OCI-LY7 (cell line): ENCODE data around the gene VAPB. TPM values are rescaled to one million over a fixed set of nuclear protein-coding genes. Genes with fewer than 3 reads are reported as not detected.

Experiments used
- BruUV-seq: library from RNA; stranded (reverse); fragments of 400-500 nt; replicated peaks from 2 replicates; lab custom pipeline; 2021; lab: Mats Ljungman, UMichigan
- CTCF ChIA-PET: fragments of 300-600 bp; sonication (Branson Sonifier 250); formaldehyde crosslinking; loops from one replicate; lab custom pipeline; 2022; ENCODE audit warnings: antibody characterized with exemption; ENCODE audit not compliant: unreplicated experiment; lab: Charles Lee
- POLR2A ChIA-PET: fragments of 300-600 bp; sonication (Branson Sonifier 250); formaldehyde crosslinking; loops from one replicate; lab custom pipeline; 2022; ENCODE audit warnings: antibody characterized with exemption; lab: Charles Lee
- DNase-seq: peaks from one replicate; pipeline ENCODE4 v3.0.0-alpha.2; 2015; ENCODE audit warnings: low spot score
- H2AFZ ChIP-seq: fragments of 200-600 bp; sonication (generic), shearing (Covaris generic); 2 replicates; pipeline ENCODE4 v1.6.1; 2014; ENCODE audit warnings: mild to moderate bottlenecking, antibody characterized with exemption, low read length, moderate library complexity
- H3K27ac ChIP-seq: fragments of 200-600 bp; sonication (generic); 2 replicates; pipeline ENCODE4 v1.5.1; 2014; ENCODE audit warnings: mixed run types, low read depth, mild to moderate bottlenecking, moderate library complexity, low read length, inconsistent platforms; ENCODE audit not compliant: poor library complexity, severe bottlenecking
- H3K36me3 ChIP-seq: fragments of 200-600 bp; sonication (generic); 2 replicates; pipeline ENCODE4 v1.6.1; 2014; ENCODE audit warnings: mild to moderate bottlenecking, antibody characterized with exemption, low read length, moderate library complexity, mixed read lengths; ENCODE audit not compliant: insufficient read depth
- H3K4me1 ChIP-seq: fragments of 200-600 bp; sonication (generic); 2 replicates; pipeline ENCODE4 v1.5.1; 2014; ENCODE audit warnings: mild to moderate bottlenecking, low read length; ENCODE audit not compliant: insufficient read depth, poor library complexity, severe bottlenecking
- H3K4me2 ChIP-seq: fragments of 200-600 bp; sonication (generic); 2 replicates; pipeline ENCODE4 v1.6.1; 2014; ENCODE audit warnings: mild to moderate bottlenecking, low read length
- H3K4me3 ChIP-seq: fragments of 200-600 bp; sonication (generic); 2 replicates; pipeline ENCODE4 v1.5.1; 2014; ENCODE audit warnings: mild to moderate bottlenecking, low read depth, low read length; ENCODE audit not compliant: poor library complexity, severe bottlenecking
- H3K79me2 ChIP-seq: fragments of 200-600 bp; sonication (generic); 2 replicates; pipeline ENCODE4 v1.6.1; 2016; ENCODE audit warnings: low read depth, mild to moderate bottlenecking, low read length, moderate library complexity, mixed read lengths; ENCODE audit not compliant: insufficient read depth
- H3K9me2 ChIP-seq: fragments of 200-600 bp; sonication (generic); 2 replicates; pipeline ENCODE4 v1.6.1; 2016; ENCODE audit warnings: mild to moderate bottlenecking, low read length, mixed read lengths; ENCODE audit not compliant: insufficient read depth
- H3K9me3 ChIP-seq: fragments of 200-600 bp; sonication (generic); 2 replicates; pipeline ENCODE4 v1.6.1; 2014; ENCODE audit warnings: mild to moderate bottlenecking, mixed run types, low read length, mixed read lengths
- H4K20me1 ChIP-seq: fragments of 200-600 bp; sonication (generic); 2 replicates; pipeline ENCODE4 v1.6.1; 2014; ENCODE audit warnings: mild to moderate bottlenecking, antibody characterized with exemption, low read length, moderate library complexity, mixed read lengths; ENCODE audit not compliant: insufficient read depth
- EZH2phosphoT487 ChIP-seq: fragments of 200-600 bp; sonication (generic); IDR thresholded peaks from 2 replicates; pipeline ENCODE4 v1.6.1; 2018; ENCODE audit warnings: low read depth, borderline replicate concordance, mild to moderate bottlenecking, mixed run types, antibody characterized with exemption, low read length, moderate library complexity, mixed read lengths
- intact Hi-C: fragments of 100-400 bp; cut with micrococcal nuclease; formaldehyde crosslinking; loops from one replicate; pipeline ENCODE4 v1.10.0; 2022; ENCODE audit not compliant: unreplicated experiment
- total RNA-seq, 2 experiments: library from RNA; depleted of rRNA in 1 of 2; stranded (reverse); fragments of >200 nt in 1 of 2; shearing (Covaris generic) in 1 of 2; gene quantifications; 2 replicates each; pipeline ENCODE4 v1.2.3, GENCODE V29; 2014 to 2022
- TF ChIP-seq, protein P1 (sequence below): fragments of 200-600 bp; sonication (generic); conservative IDR thresholded peaks from 2 replicates; pipeline ENCODE4 v1.5.1; 2014; ENCODE audit warnings: mild to moderate bottlenecking, antibody characterized with exemption, low read length, moderate library complexity, mixed read lengths

The VAPB gene
- total RNA-seq, 2 experiments from 2014 or later: 13.3 to 43.2 TPM

DNA sequence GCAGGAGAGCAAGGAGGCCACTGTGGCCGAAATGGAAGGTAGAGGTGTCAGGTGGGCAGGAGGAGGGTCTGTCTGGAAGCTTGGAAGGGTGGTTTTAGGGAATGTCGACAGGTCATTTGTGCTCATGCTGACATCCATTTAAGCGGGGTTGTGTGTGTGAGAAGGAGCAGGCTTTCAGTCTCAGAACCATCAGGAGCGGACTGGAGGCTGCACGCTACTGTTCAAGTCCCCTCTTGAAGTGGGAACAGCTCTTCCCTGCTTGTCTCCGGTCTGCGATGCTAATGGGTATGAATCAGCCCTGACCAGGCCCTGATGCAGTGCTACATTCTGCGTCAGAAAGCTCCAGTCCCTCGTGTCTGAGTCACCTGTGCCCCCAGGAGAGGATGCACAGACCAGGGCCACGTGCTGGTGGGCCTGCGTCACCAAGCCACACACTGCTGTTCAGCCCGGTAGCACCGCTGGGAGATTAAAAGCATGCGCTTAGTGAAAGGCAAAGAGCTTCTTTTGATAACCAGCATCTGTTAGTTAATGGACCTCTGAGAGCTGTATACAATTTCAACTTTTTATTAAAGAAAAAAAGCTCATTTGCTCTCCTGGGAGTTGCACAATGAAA, 68.2 kb downstream of the VAPB start:
- ChIA-PET POLR2A (no interaction called here), CTCF (no interaction called here)
- no peak for TF ChIP-seq EZH2phosphoT487
- TF ChIP-seq, protein P1, sequence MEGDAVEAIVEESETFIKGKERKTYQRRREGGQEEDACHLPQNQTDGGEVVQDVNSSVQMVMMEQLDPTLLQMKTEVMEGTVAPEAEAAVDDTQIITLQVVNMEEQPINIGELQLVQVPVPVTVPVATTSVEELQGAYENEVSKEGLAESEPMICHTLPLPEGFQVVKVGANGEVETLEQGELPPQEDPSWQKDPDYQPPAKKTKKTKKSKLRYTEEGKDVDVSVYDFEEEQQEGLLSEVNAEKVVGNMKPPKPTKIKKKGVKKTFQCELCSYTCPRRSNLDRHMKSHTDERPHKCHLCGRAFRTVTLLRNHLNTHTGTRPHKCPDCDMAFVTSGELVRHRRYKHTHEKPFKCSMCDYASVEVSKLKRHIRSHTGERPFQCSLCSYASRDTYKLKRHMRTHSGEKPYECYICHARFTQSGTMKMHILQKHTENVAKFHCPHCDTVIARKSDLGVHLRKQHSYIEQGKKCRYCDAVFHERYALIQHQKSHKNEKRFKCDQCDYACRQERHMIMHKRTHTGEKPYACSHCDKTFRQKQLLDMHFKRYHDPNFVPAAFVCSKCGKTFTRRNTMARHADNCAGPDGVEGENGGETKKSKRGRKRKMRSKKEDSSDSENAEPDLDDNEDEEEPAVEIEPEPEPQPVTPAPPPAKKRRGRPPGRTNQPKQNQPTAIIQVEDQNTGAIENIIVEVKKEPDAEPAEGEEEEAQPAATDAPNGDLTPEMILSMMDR: no peak
- H3K36me3 ChIP-seq: no peaks in the 10 kb centered on the region
- peaks cover 18% of the 10 kb centered on the region for H3K4me1 ChIP-seq
- BruUV-seq: no TSS peak
- H3K4me3 ChIP-seq: no peak overlapping the region
- H3K9me3 ChIP-seq: peaks cover 5% of the 10 kb centered on the region; the same call in 1 of the 2 replicates
- DNase-seq: no peak
- H2AFZ ChIP-seq: no peak overlapping the region
- H4K20me1 ChIP-seq: peaks cover 8% of the 10 kb centered on the region; the same call in 1 of the 2 replicates
- H3K27ac ChIP-seq: no peak overlapping the region
- no peaks in the 10 kb centered on the region for H3K79me2 ChIP-seq
- intact Hi-C loops: no loop called here
- H3K4me2 ChIP-seq: no peak overlapping the region
- H3K9me2 ChIP-seq: no peaks in the 10 kb centered on the region

GRCh38 chr20:58458342-58459057, 69.5 kb downstream of the VAPB start:
- H4K20me1 ChIP-seq: peaks cover 8% of the 10 kb centered on the region; the same call in 1 of the 2 replicates
- no TSS peak for BruUV-seq
- no peak overlapping the region for H2AFZ ChIP-seq
- intact Hi-C loops: no loop called here
- peak; percentile 75 for DNase-seq
- H3K36me3 ChIP-seq: no peaks in the 10 kb centered on the region
- no peak overlapping the region for H3K27ac ChIP-seq
- CTCF ChIA-PET: no interaction called here
- H3K9me2 ChIP-seq: no peaks in the 10 kb centered on the region
- peaks cover 18% of the 10 kb centered on the region for H3K4me1 ChIP-seq
- TF ChIP-seq, protein P1: no peak
- no peak for TF ChIP-seq EZH2phosphoT487
- H3K4me3 ChIP-seq: no peak overlapping the region
- no peaks in the 10 kb centered on the region for H3K79me2 ChIP-seq
- H3K9me3 ChIP-seq: peaks cover 5% of the 10 kb centered on the region; the same call in 1 of the 2 replicates
- peak overlapping the region; percentile 50 for H3K4me2 ChIP-seq
- POLR2A ChIA-PET: interaction anchor here (0.7 kb wide), 2 partner anchors 193 to 201 kb away, joined by 3 read pairs; no protein-coding TSS in a partner anchor
